SK-N-SH (cell line): ENCODE data around the gene EPB41L2. TPM values are rescaled to one million over a fixed set of nuclear protein-coding genes. Genes with fewer than 3 reads are reported as not detected.

Experiments
- CTCF ChIA-PET: fragments of 300-600, 350-600 bp; formaldehyde crosslinking; extraction: SDS; loops from one replicate; lab custom pipeline; 2021; lab: Yijun Ruan, JAX
- POLR2A ChIA-PET: fragments of 350-600 bp; sonication (Branson Sonifier 250); formaldehyde crosslinking; extraction: SDS; loops from one replicate; lab custom pipeline; 2020; ENCODE audit warnings: antibody characterized with exemption, inconsistent platforms; lab: Yijun Ruan, JAX
- DNase-seq: peaks from one replicate; pipeline ENCODE4 v3.0.0; 2012
- H2AFZ ChIP-seq: fragments of 200-600 bp; sonication (generic); 2 replicates; pipeline ENCODE4 v1.8.1; 2016; ENCODE audit warnings: antibody characterized with exemption, mild to moderate bottlenecking, low read depth
- H3F3A ChIP-seq: fragments of 200-600 bp; sonication (generic); replicated peaks from 2 replicates; pipeline ENCODE3; 2016; ENCODE audit warnings: antibody characterized with exemption, mild to moderate bottlenecking; ENCODE audit not compliant: insufficient read depth
- H3K27ac ChIP-seq, 2 experiments: fragments of 200-500 bp in 1 of 2; fragments of 200-600 bp in 1 of 2; sonication (Bioruptor generic) in 1 of 2; sonication (generic), shearing (Covaris generic) in 1 of 2; 2 replicates each; pipeline versions ENCODE4 v1.5.1 to v1.6.1; 2014 to 2016; ENCODE audit warnings: low read depth in 2 of 2, inconsistent platforms in 1 of 2, low read length in 1 of 2, mild to moderate bottlenecking in 1 of 2, mixed read lengths in 1 of 2
- H3K27me3 ChIP-seq: fragments of 200-600 bp; sonication (generic), shearing (Covaris generic); 2 replicates; pipeline ENCODE4 v1.6.1; 2016; ENCODE audit warnings: mixed run types; ENCODE audit not compliant: insufficient read depth
- H3K36me3 ChIP-seq, 2 experiments: fragments of 200-500 bp in 1 of 2; fragments of 200-600 bp in 1 of 2; sonication (Bioruptor generic) in 1 of 2; sonication (generic) in 1 of 2; replicated peaks in 1 of 2; 2 replicates each; pipeline versions ENCODE3 to v1.5.1; 2014 to 2016; ENCODE audit warnings: low read length in 1 of 2, mild to moderate bottlenecking in 1 of 2; ENCODE audit not compliant: insufficient read depth in 2 of 2, control insufficient read depth in 1 of 2
- H3K4me1 ChIP-seq, 2 experiments: fragments of 200-500 bp in 1 of 2; fragments of 200-600 bp in 1 of 2; sonication (Bioruptor generic) in 1 of 2; sonication (generic), shearing (Covaris generic) in 1 of 2; 2 replicates each; pipeline versions ENCODE4 v1.5.1 to v1.6.1; 2014 to 2016; ENCODE audit warnings: low read depth in 1 of 2, low read length in 1 of 2, mixed run types in 1 of 2; ENCODE audit not compliant: insufficient read depth in 2 of 2, control insufficient read depth in 1 of 2
- H3K4me2 ChIP-seq: fragments of 200-600 bp; sonication (generic), shearing (Covaris generic); 2 replicates; pipeline ENCODE4 v1.6.1; 2017; ENCODE audit warnings: mixed run types
- H3K4me3 ChIP-seq, 2 experiments: fragments of 200-500 bp in 1 of 2; fragments of 200-600 bp in 1 of 2; sonication (Bioruptor generic) in 1 of 2; sonication (generic), shearing (Covaris generic) in 1 of 2; 2 replicates each; pipeline versions ENCODE4 v1.5.1 to v1.8.1; 2014 to 2016; ENCODE audit warnings: low read depth in 2 of 2, inconsistent platforms in 1 of 2, low read length in 1 of 2, mild to moderate bottlenecking in 1 of 2, mixed read lengths in 1 of 2, moderate library complexity in 1 of 2
- H3K79me2 ChIP-seq: fragments of 200-600 bp; sonication (generic); 2 replicates; pipeline ENCODE4 v1.8.1; 2017; ENCODE audit warnings: mild to moderate bottlenecking; ENCODE audit not compliant: insufficient read depth
- H3K9ac ChIP-seq: fragments of 200-600 bp; sonication (generic); 2 replicates; pipeline ENCODE4 v1.6.1; 2017; ENCODE audit warnings: mixed run types
- H3K9me2 ChIP-seq: fragments of 200-600 bp; sonication (generic); 2 replicates; pipeline ENCODE4 v1.6.1; 2017; ENCODE audit warnings: mixed run types
- H3K9me3 ChIP-seq: fragments of 200-600 bp; sonication (generic); 2 replicates; pipeline ENCODE4 v1.6.1; 2017; ENCODE audit warnings: mixed run types, mild to moderate bottlenecking, moderate library complexity
- H4K20me1 ChIP-seq: fragments of 200-600 bp; sonication (generic); 2 replicates; pipeline ENCODE4 v1.6.1; 2017; ENCODE audit warnings: mild to moderate bottlenecking, mixed run types; ENCODE audit not compliant: insufficient read depth
- CHD2 ChIP-seq: fragments of 150-350 bp; IDR thresholded peaks from 2 replicates; pipeline ENCODE4 v1.6.1; 2018; ENCODE audit warnings: low read length; ENCODE audit not compliant: partially characterized antibody
- CTCF ChIP-seq: fragments of 200-600 bp; sonication (generic); IDR thresholded peaks from 2 replicates; pipeline ENCODE4 v1.6.1; 2017; ENCODE audit warnings: antibody characterized with exemption, mild to moderate bottlenecking, moderate library complexity
- FOSL2 ChIP-seq: IDR thresholded peaks from 2 replicates; pipeline ENCODE4 v1.4.0; 2012; ENCODE audit warnings: low read depth, mild to moderate bottlenecking, moderate library complexity, borderline replicate concordance
- FOXJ3 ChIP-seq: sonication (generic); formaldehyde crosslinking; IDR thresholded peaks from 2 replicates; pipeline ENCODE4 v1.5.1; 2020; ENCODE audit warnings: mild to moderate bottlenecking, missing genetic modification reagents
- FOXM1 ChIP-seq: IDR thresholded peaks from 2 replicates; pipeline ENCODE4 v1.4.0; 2012; ENCODE audit warnings: low read depth, mild to moderate bottlenecking
- GABPA ChIP-seq: IDR thresholded peaks from 2 replicates; pipeline ENCODE4 v1.4.0; 2012; ENCODE audit warnings: low read depth, mild to moderate bottlenecking
- GATA2 ChIP-seq: sonication (generic); formaldehyde crosslinking; IDR thresholded peaks from 2 replicates; pipeline ENCODE4 v1.5.0; 2020; ENCODE audit warnings: mild to moderate bottlenecking, missing genetic modification reagents
- JUND ChIP-seq: IDR thresholded peaks from 2 replicates; pipeline ENCODE4 v1.4.0; 2012
- MXI1 ChIP-seq: IDR thresholded peaks from 2 replicates; pipeline ENCODE4 v1.6.1; 2012; ENCODE audit warnings: mild to moderate bottlenecking, low read depth, low read length, improper control_type of control experiment
- NFIC ChIP-seq: IDR thresholded peaks from 2 replicates; pipeline ENCODE4 v1.4.0; 2012; ENCODE audit warnings: borderline replicate concordance
- PBX3 ChIP-seq: IDR thresholded peaks from 2 replicates; pipeline ENCODE4; 2012
- POLR2AphosphoS5 ChIP-seq: IDR thresholded peaks from 2 replicates; pipeline ENCODE4 v1.6.1; 2012; ENCODE audit warnings: low read depth, low read length
- REST ChIP-seq: IDR thresholded peaks from 2 replicates; pipeline ENCODE4 v1.6.1; 2012; ENCODE audit warnings: mild to moderate bottlenecking, low read depth, low read length, moderate library complexity
- RFX5 ChIP-seq: IDR thresholded peaks from 2 replicates; pipeline ENCODE4 v1.6.1; 2012; ENCODE audit warnings: mild to moderate bottlenecking, improper control_type of control experiment, low read length
- RXRA ChIP-seq: IDR thresholded peaks from 2 replicates; pipeline ENCODE4 v1.4.0; 2012; ENCODE audit warnings: low read depth, mild to moderate bottlenecking, borderline replicate concordance
- SIN3A ChIP-seq: IDR thresholded peaks from 2 replicates; pipeline ENCODE4 v1.6.1; 2012; ENCODE audit warnings: low read depth, mild to moderate bottlenecking, low read length, moderate library complexity, borderline replicate concordance
- TCF12 ChIP-seq: IDR thresholded peaks from 2 replicates; pipeline ENCODE4 v1.4.0; 2012
- TEAD4 ChIP-seq: IDR thresholded peaks from 2 replicates; pipeline ENCODE4 v1.4.0; 2012; ENCODE audit warnings: mild to moderate bottlenecking, borderline replicate concordance; ENCODE audit not compliant: insufficient read depth
- WGBS: methylation state at CpG from one replicate; pipeline ENCODE4 v1.1.6; 2017; ENCODE audit warnings: low lambda C conversion rate; 5-methylcytosine and 5-hydroxymethylcytosine counted together
- polyA plus RNA-seq, 3 experiments: library from polyadenylated mRNA; depleted of rRNA; stranded (reverse); fragments of >200 nt; gene quantifications; 2 replicates each; pipeline ENCODE4 v1.2.3, GENCODE V29; 2012
- TF ChIP-seq, protein P1 (sequence below): IDR thresholded peaks from 2 replicates; pipeline ENCODE4 v1.4.0; 2012; ENCODE audit warnings: low read depth, borderline replicate concordance
- TF ChIP-seq, protein P2 (sequence below): fragments of 150-350 bp; IDR thresholded peaks from 2 replicates; pipeline ENCODE4 v1.6.1; 2017; ENCODE audit warnings: antibody characterized with exemption, low read length, low read depth, borderline replicate concordance

Gene EPB41L2
- polyA plus RNA-seq, 1 of the 3 experiments (the other 2 are of a cell fraction): 1.4 TPM

DNA sequence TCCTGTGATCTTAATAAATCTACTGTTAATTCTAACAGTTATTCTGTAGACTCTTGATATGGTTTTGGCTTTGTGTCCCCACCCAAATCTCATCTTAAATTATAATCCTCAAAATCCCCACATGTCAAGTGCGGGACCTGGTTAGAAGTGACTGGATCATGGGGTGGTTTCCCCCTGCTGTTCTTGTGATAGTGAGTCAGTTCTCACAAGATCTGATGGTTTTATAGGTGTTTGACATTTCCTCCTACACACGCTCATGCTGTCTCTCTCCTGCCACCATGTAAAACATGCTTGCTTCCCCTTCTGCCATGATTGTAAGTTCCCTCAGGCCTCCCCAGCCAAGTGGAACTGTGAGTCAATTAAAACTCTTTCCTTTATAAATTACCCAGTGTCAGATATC lies 10.5 kb upstream of the EPB41L2 start:
- ChIA-PET CTCF (no interaction called here), POLR2A (no interaction called here)
- DNase-seq: no peak
- Histone ChIP-seq H3K4me1 (no peaks in the 10 kb centered on the region), H3K4me2 (no peak overlapping the region), H3F3A (no peaks in the 10 kb centered on the region), H3K4me3 (no peak overlapping the region), H3K27me3 (peaks cover 26% of the 10 kb centered on the region; the same call in 1 of the 2 replicates), H2AFZ (no peak overlapping the region), H3K79me2 (no peaks in the 10 kb centered on the region), H3K36me3 (no peaks in the 10 kb centered on the region), H3K9me3 (no peaks in the 10 kb centered on the region)
- 11% methylated on average over 2 of the region's 2 CpGs for WGBS
- TF ChIP-seq POLR2AphosphoS5: no peak
- no peak for TF ChIP-seq MXI1
- TF ChIP-seq TEAD4: no peak
- TF ChIP-seq, protein P1, sequence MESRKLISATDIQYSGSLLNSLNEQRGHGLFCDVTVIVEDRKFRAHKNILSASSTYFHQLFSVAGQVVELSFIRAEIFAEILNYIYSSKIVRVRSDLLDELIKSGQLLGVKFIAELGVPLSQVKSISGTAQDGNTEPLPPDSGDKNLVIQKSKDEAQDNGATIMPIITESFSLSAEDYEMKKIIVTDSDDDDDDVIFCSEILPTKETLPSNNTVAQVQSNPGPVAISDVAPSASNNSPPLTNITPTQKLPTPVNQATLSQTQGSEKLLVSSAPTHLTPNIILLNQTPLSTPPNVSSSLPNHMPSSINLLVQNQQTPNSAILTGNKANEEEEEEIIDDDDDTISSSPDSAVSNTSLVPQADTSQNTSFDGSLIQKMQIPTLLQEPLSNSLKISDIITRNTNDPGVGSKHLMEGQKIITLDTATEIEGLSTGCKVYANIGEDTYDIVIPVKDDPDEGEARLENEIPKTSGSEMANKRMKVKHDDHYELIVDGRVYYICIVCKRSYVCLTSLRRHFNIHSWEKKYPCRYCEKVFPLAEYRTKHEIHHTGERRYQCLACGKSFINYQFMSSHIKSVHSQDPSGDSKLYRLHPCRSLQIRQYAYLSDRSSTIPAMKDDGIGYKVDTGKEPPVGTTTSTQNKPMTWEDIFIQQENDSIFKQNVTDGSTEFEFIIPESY: no peak
- no peak for TF ChIP-seq CTCF
- no peak for TF ChIP-seq CHD2
- TF ChIP-seq REST: no peak
- TF ChIP-seq PBX3: no peak
- no peak for TF ChIP-seq TCF12
- no peak for TF ChIP-seq FOXJ3 (CRISPR knock-in tag)
- no peak for TF ChIP-seq GABPA
- TF ChIP-seq FOXM1: no peak
- no peak for TF ChIP-seq FOSL2
- no peak for TF ChIP-seq RXRA
- no peak for TF ChIP-seq RFX5
- TF ChIP-seq SIN3A: no peak
- no peak for TF ChIP-seq NFIC
- TF ChIP-seq, protein P2, sequence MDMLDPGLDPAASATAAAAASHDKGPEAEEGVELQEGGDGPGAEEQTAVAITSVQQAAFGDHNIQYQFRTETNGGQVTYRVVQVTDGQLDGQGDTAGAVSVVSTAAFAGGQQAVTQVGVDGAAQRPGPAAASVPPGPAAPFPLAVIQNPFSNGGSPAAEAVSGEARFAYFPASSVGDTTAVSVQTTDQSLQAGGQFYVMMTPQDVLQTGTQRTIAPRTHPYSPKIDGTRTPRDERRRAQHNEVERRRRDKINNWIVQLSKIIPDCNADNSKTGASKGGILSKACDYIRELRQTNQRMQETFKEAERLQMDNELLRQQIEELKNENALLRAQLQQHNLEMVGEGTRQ: no peak
- no peak for TF ChIP-seq JUND
- no peak for TF ChIP-seq GATA2 (CRISPR knock-in tag)
- TF ChIP-seq, all 33 proteins: peak for 0
- H3K9me2 ChIP-seq: no peaks in the 10 kb centered on the region
- no peak overlapping the region for H3K9ac ChIP-seq
- no peaks in the 10 kb centered on the region for H4K20me1 ChIP-seq
- no peak overlapping the region for H3K27ac ChIP-seq
